Measurements from ENCODE around the gene SIK3. TPM values are rescaled to one million over a fixed set of nuclear protein-coding genes. Genes with fewer than 3 reads are reported as not detected.
"Not testable (repeated sequence)": the region's sequence is repeated elsewhere in the genome, so short reads cannot be mapped to it uniquely, and the experiment has no call there.

Gene SIK3
- total RNA-seq (2014; rRNA removed; shearing (Covaris generic)), result 8.7 and 9.2 TPM in 2 replicates
- 12.0 and 17.1 TPM in 2 replicates for polyA plus RNA-seq (2015; cell fraction: cytosol; rRNA removed)
- 22.1 and 25.3 TPM in 2 replicates for polyA plus RNA-seq (2015; cell fraction: nucleus; rRNA removed)

DNA sequence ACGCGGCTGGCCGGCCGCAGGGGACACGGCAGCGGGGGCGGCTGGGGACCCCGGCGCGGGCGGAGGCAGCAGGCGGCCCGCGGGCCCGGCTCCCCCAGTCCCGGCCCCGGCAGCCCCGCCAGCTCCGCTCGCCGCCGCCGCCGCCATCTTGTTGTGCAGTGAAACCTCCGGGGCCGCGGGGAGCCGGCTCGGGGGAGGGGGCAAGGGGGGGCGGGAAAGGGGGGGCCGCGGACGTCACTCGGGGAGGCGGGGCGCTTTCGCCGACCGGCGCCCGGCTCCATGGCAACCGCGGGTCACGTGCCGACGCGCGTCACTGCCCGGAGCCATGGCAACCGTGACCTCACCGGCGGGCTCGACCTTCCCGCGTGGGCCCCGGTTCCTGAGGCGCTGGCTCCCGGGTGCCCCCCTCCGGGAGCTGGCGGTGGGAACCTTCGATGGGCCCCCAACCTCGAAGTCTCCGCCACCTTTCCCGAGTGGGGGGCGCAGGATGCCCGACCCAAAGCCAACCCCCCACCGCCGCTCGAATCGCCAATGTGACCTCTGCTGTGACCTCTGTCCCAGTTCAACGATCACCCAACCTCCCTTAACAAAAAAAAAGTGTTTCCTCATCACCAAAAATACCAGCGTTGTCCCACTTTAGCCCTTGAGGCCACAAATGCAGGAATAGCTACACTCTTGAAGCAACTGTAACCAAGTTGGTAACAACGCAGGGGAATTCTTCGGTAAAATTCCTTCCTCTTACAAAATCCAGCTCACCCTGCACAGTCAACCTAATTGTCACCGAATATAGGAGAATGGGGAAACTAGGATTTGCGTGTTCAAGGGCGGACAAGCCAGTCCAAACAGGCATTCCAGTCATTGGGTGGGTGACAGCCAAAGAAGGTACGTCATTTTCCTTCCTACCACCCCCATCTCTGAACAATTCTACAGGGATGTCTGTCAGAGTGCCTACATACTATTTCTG is at the start of gene SIK3:
TSS of gene SIK3 (minus strand) at position 160 of the 964 bp plus-strand sequence. CDS start at position 147, 13 bp downstream.
- peak; percentile 84 for DNase-seq (ENCODE audit: low read depth, low spot score)
- in situ Hi-C loops (cut with HindIII; ENCODE audit: low pct_unique_long_range_greater_than_20kb, low sequenced_read_pairs), result no loop called here

DNA sequence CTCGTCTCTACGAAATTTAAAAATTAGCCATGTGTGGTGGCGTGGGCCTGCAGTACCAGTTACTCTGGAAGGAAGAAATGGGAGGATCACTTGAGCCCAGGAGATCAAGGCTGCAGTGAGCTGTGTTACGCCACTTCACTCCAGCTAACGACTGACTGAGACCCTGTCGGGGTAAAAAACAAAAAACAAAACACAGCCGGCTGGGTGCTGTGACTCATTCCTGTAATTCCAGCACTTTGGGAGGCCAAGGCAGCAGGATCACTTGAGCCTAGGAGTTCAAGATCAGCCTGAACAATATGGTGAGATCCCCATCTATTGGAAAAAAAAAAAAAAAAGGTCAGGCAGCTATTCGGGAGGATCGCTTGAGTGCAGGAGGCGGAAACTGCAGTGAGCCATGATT is 48.3 kb upstream of the SIK3 start:
- in situ Hi-C loops (cut with HindIII; ENCODE audit: low pct_unique_long_range_greater_than_20kb, low sequenced_read_pairs), result no loop called here

DNA sequence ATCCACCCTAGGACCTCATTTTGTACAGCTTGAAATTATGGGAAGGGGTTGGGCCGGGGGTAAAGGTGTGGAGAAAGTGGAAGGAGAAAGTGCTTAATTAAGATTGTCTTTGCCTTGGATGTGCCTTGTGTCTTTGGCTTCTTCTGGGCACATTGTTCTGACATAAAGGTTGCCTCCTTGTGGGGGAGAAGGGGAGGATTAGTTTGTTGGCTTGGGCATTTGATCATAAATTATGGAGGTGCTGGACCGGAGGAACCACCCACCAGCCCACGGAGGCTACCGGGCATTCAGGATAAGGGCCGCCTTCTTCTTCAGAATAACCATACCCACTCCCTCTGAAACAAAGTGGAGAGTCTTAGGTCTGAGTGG is 47.1 kb upstream of the SIK3 start:
- in situ Hi-C loops (cut with HindIII; ENCODE audit: low pct_unique_long_range_greater_than_20kb, low sequenced_read_pairs), result no loop called here
- DNase-seq (ENCODE audit: low read depth, low spot score), result peak; percentile 35

More for the DNA sequence above, 48.3 kb upstream of the SIK3 start:
- no peak for DNase-seq (ENCODE audit: low read depth, low spot score)

DNA sequence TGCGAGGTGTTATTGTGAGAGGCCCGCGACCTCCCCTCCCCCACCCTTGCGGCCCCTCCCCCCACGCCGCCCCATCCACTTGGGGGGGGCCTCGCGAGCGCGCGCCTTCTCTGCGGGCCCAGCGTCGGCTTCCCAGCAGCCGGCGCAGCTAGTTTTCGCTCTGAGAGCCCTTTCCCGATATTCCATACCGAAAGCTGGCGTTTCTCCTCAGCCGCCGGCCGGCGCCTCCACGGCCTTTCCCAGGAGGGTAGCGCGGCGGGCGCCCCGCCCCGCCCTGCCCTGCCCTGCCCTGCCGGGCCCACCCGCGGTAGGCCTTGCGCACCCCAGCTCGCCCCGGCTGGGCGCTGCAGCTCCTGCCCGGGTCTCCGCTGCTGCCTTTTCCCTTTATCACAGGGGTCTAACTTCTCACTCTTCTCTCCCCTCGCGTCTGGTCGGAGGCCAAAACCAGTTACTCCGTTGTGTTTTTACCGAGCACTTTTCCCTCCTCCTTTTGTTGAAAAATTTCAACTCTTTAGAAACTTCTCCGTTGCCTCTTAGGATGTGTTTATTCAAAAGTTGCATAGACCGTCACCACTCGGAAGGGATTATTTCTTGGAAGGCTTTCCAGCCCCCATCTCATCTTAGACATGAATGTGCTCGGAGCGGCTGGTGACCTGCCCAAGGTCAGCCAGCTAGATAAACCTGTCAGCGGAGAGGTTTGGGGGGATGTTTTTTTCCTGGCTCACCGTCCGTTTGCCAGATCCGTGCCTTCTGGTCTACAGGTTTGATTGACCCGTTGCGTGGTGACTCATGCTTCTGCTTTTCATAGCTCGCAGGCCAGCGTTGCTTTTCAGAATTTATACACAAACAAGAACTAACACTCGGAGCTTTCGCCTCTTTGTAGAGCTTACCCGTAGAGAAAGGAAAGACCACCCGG is 46.5 kb upstream of the SIK3 start:
- DNase-seq (ENCODE audit: low read depth, low spot score), result peak; percentile 38
- in situ Hi-C loops (cut with HindIII; ENCODE audit: low pct_unique_long_range_greater_than_20kb, low sequenced_read_pairs), result no loop called here

DNA sequence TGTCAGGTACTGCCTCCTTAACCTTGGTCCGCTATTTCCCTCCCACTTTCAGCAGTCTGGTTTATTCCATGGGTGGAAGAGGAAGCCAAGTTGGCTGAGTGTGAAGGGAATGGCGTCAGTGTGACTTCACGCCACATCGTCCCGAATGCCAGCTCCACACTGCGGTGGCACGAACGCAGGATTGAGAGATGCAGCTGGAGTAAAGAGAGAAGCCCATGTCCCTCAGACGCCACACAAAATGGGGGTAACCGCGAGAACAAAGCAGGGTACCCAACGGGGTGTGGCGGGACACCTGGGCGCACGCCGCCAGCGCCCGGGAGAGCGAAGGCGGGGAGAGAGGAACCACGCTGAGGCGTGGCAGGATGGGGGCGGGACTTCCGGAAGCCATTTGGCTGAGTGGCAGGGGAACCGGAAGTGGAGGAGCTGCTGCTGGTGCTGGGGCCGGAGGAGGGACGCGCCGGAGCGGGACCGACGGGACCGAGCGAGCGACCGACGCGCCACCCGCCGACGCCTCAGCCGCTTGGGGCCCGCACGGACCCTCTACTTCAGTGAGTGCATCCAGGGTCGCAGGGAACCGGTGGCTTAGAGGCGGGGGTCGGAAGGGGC is 45.7 kb upstream of the SIK3 start, which contains the start of gene PAFAH1B2:
TSS of gene PAFAH1B2 (plus strand) at position 417 of the 606 bp plus-strand sequence. CDS start 8,161 bp downstream, outside the sequence.
- peak; percentile 91 for DNase-seq (ENCODE audit: low read depth, low spot score)
- in situ Hi-C loops (cut with HindIII; ENCODE audit: low pct_unique_long_range_greater_than_20kb, low sequenced_read_pairs), result no loop called here

DNA sequence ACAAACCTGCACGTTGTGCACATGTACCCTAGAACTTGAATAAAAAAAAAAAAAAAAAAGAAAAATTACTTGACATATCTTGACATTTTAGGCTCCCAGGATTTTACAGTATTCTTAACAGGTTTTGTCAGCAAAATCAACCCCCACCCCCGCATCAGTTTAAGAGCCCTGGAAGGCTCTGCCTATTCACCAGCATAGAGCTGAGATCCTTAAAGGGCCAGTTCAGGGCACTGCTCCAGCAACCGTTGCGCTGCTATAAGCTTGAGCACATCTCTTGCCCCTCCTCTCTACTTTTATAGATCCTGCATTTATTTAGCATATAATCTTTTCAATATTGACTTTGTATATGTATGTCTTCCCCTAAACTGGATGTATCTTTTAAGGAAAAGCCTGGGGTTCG is 45.2 kb upstream of the SIK3 start:
- in situ Hi-C loops (cut with HindIII; ENCODE audit: low pct_unique_long_range_greater_than_20kb, low sequenced_read_pairs), result no loop called here
- peak; percentile 47 for DNase-seq (ENCODE audit: low read depth, low spot score)

DNA sequence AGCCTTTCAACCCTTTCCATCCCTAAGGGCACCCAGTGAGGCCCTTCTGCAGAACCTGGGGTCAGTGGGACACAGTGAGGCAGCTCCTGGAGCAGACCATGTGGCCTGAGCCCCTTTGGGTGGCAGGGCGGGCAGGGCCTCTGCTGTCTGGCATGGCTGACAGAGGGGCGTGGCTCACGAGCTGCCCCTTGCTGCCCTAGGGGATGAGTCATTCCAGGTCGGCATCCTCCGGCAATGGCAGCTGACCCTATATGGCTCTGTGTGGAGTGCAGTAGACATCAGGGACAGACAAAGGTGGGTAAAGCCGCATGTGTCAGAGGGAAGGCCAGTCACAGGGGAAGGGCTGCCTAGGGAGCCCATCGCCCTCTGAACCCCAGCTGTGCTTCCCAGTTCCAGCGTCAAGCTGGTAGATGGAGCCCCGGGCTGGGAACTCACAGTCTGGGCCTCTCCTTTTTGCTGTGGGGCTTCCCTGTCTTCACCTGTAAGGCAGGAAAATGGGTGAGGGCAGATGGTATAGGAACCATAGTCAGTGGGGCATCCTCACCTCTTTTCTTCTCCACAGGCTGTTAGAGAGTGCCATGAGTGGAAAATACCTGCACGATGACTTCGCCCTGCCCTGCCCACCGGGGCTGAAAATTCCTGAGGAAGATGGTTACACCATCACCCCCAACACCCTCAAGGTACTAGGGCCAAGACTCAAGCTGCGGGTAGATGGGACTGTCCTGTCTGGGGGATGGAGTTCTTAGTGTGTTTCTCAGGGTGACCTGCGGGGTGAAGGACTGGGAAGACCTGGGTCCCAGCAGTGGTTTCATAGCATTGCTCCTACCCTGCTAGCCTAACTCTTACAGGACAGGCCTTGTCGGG is 39.2 kb upstream of the SIK3 start:
- DNase-seq (ENCODE audit: low read depth, low spot score); in situ Hi-C loops (cut with HindIII; ENCODE audit: low pct_unique_long_range_greater_than_20kb, low sequenced_read_pairs): not testable (repeated sequence)

DNA sequence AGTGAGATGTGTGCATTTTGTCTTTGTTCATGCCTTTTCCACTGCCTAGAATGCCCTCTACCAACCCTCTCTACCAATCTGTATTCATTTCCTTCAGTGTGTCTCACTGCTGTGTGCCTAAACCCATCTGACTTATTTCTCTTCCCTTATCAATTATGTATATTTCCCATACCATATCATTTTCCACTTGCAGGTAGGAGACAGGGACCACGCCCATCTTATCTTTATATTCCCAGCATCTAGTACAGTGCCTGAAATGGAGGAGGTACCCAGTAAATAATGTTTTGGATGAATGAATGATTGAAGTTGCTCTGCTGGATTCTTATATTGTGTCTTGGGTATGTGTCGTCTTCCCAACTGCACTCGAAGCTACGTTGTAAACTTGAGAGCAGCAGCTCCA is 36.8 kb upstream of the SIK3 start:
- in situ Hi-C loops (cut with HindIII; ENCODE audit: low pct_unique_long_range_greater_than_20kb, low sequenced_read_pairs); DNase-seq (ENCODE audit: low read depth, low spot score): not testable (repeated sequence)

DNA sequence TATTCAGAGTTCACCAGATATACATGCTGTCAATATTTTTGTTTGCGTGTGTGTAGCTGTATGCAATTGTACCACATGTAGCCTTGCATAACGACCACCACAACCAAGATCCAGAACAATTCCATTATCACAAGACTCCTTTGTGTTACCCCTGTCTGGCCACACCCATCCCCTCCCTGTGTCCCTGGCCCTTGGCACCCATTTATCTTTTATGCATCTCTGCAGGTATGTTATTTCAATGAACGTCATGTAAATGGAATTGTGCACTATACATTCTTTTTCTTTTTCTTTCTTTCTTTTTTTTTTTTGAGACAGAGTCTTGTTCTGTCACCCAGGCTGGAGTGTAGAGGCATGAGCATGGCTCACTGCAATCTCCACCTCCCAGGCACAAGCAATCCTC is 36.2 kb upstream of the SIK3 start:
- no peak for DNase-seq (ENCODE audit: low read depth, low spot score)
- in situ Hi-C loops (cut with HindIII; ENCODE audit: low pct_unique_long_range_greater_than_20kb, low sequenced_read_pairs), result no loop called here

DNA sequence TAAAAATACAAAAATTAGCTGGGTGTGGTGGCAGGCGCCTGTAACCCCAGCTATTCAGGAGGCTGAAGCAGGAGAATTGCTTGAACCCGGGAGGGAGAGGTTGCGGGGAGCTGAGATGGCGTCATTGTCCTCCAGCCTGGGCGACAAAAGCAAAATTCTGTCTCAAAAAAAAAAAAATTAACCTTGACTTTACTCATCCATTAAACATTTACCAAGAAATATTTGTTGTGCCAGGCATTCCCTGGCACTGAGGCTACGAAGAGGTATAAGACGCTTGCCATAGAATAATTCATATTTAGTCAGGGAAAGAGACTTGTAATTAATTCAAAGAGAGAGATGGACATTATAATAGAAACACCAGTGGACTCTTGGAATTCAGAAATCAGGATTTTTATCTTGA is 32.7 kb upstream of the SIK3 start:
- DNase-seq (ENCODE audit: low read depth, low spot score), result no peak

DNA sequence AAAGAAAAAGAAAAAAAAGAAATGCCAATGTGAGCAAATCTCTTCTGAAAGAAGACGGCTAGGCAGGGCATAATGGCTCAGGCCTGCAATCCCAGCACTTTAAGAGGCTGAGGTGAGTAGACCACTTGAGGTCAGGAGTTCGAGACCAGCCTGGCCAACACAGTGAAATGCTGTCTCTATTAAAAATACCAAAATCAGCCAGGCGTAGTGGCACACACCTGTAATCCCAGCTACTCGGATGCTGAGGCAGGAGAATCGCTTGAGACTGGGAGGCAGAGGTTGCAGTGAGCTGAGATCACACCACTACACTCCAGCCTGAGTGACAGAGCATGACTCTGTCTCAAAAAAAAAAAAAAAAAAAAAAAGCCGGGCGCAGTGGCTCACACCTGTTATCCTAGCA is 32.2 kb upstream of the SIK3 start:
- DNase-seq (ENCODE audit: low read depth, low spot score); in situ Hi-C loops (cut with HindIII; ENCODE audit: low pct_unique_long_range_greater_than_20kb, low sequenced_read_pairs): not testable (repeated sequence)

More for the DNA sequence above, 32.7 kb upstream of the SIK3 start:
- in situ Hi-C loops (cut with HindIII; ENCODE audit: low pct_unique_long_range_greater_than_20kb, low sequenced_read_pairs), result no loop called here

DNA sequence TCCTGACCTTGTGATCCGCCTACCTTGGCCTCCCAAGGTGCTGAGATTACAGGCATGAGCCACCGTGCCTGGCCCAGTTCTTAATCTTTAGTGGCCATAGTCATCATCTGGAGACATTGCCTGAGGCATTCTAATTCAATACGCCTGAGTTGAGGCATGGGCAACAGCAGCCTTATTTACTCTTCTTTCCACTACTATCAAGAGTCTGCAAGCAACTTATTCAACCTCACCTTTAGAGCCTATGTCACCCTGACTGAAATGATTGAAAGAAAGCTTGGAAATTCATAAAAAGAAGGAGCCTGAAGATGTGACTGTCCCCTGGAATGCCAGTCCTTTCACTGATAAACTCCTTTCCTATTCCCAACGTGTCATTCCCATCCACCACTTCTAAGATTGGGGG is 30.1 kb upstream of the SIK3 start:
- in situ Hi-C loops (cut with HindIII; ENCODE audit: low pct_unique_long_range_greater_than_20kb, low sequenced_read_pairs), result no loop called here
- DNase-seq (ENCODE audit: low read depth, low spot score), result no peak

DNA sequence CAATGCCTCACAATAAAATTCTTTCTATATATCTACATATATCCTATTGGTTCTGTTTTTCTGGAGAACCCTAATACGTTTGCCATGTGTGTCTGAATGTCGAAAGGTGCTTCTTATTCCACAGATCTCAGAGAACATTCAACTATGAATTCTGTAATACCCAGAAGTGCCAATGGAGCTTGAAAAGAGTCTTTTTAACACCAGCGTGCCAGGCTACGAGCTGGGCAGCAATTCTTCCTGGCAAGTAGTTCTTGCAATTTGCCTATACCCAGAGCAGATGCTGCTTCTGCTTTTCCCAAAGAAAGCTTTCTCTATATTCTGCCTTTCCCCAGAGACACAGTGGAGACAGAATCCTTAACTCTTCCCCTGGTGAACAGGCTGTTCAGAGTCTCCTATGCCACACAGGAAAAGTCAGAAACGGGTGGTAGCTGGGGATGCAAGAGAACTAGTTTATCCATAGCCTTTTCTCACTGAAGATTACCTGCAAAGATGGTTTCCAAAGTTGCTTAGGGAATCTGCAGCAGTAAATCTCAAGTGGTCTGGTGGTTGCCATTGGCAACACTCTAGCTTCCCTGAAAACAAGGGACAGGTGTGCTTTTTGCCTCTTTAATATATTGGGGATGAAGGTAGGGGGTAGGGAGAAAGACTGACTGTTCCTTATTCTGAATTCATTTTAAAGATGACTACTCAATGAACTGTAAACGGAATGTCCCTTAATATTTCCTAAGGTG is 29.1 kb upstream of the SIK3 start:
- in situ Hi-C loops (cut with HindIII; ENCODE audit: low pct_unique_long_range_greater_than_20kb, low sequenced_read_pairs), result no loop called here
- DNase-seq (ENCODE audit: low read depth, low spot score), result no peak

DNA sequence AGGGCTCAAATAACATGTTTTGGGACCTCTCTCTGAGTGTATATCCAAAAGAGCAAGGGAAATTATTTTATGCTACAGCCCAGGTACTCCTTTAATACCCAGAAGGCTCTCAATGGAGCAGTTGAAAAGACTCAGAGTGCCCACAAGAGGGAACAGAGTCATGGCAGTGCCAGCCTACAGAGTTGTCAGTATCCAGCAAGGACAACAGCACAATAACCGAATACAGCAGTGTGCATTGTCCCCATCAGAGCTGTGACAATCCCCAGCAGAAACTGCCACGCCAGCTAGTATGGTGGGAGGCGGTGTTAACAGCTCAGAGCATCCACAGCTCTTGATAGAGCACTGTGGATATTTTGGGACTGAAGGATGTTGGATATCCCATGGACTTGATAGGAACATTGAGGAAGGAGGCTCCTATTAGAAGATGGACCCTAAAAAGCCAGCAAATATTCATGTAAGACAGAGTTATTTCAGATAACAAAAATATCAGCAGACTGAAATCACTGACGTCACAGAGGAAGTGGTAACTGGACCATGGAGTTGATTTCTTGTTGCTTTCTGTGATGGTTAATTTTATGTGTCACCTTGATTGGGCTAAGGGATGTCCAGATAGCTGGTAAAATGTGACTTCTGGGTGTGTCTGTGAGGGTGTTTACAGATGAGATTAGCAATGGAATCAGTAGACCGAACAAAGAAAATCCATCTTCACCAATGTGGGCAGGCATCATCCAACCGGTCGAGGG is 28.2 kb upstream of the SIK3 start:
- DNase-seq (ENCODE audit: low read depth, low spot score), result no peak
- in situ Hi-C loops (cut with HindIII; ENCODE audit: low pct_unique_long_range_greater_than_20kb, low sequenced_read_pairs), result no loop called here

DNA sequence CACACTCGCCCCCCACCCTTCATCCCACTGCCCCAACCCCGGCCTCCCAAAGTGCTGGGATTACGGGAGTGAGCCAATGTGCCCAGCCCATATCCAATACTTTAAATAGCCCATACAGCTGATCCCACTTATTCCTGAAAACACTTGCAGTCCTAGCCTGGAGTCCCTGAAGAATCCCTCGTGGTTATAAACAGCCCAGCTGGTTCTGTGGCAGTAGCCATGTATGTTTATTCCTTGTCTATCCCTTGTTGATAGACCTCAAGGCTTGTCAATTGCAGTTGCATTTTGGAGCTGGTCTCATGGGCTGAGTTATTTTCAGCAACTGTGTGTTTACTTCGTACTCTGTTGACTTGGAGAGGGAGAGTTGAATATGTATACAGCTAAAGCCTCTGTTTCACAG is 24.3 kb upstream of the SIK3 start:
- DNase-seq (ENCODE audit: low read depth, low spot score), result no peak
- in situ Hi-C loops (cut with HindIII; ENCODE audit: low pct_unique_long_range_greater_than_20kb, low sequenced_read_pairs), result no loop called here
